Measurements from ENCODE around the gene PLIN1.

Gene PLIN1

DNA sequence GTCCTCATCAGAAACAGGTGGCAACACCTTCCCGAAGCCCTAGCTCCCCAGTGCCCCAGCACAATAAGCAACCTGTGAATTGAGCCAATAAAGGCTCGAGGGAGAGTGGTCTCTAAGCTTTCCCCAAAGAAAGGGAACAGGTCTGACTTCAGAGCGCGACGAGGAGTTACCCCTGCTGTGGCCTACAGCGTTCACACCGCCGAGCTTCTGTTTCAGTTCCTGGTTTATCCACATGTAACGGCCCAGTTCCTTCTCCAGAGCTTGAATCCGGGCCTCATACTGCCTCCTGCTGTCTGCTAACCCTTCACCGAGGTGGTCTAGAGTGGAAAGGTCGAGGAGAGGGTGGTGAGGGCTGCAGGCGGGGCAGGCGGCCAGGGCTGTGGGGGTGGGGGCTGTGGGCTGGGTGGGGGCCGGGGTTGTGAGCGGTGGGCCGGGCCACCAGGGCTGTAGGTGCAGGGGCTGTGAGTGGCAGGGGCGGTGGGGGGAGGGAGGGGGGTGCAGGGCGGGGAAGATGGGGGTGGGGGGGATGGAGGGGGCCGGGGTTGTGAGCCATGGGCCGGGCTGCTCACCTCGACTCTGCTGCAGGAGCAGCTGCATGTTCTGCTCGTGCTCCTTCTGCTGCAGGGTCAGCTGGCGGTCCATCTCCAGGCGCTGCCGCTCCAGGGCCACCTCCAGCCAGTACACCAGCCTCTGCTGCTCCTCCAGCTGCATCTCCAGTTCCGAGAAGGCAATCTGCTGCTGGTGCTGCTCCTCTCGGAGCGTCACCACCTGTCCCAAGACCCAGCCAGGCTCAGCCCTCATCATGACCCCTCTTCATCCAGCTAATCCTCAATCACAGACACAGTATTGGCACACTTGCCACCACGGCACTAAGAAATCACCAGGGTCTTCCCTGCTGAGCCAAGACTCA lies 50.1 kb downstream of the PLIN1 start:
- no peak for DNase-seq (ENCODE audit: low read depth in 3 of 3)

DNA sequence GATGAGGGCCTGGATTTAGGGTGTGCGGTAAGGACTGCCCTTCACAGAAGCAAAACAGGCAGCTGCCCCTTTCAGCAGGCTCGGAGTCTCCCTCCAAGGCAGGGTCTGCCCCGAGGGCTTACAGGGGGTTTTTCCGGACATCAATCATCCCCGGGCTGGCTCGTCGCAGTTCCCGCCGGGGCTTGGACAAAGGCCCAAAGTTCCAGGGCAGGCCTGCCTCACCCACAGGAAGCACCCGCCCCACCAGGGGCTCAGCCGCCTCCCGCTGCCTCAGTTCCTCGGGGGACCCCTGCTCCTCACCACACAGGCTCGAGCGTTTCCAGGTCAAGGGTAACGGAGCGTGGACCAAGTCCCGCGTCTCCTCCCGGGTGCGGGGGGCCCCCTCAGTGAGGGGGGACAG lies 50.9 kb downstream of the PLIN1 start:
- no peak for DNase-seq (ENCODE audit: low read depth in 3 of 3)

DNA sequence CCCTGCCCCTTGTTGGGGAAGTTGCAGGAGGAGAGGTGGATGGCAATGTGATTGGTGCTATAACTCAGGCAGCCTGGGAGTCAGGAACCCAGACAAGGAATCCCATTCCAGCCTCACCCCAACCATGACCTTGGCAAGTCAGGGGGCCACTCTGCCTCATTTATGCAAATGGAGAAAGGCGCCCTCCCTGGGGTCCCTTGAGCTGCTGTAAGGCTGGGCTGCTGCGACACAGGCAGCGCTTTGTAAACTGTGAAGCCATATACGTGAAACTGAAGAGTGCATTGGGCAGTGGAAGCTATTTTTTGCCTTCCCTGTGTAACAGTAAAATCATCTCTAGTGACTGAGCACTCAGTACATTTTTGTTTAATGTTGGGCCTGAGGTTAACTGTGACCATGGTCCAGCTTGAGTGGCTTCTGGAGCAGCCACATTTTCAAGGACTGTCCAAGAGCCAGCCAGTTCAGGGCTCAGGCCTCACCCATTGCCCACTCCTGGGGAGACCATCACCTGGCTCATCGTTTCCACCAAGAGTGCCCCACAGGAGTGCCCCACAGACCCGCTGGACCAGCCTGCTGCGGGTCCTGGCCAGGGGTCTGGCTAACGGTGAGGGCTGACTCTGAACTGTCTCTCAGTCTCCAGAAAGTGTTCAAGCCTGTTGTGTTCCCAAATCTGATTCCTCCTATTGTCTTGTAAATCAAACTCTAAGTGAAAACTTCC lies 51.8 kb downstream of the PLIN1 start:
- no peak for DNase-seq (ENCODE audit: low read depth in 3 of 3)

GRCh38 chr15:89625716-89626115 lies 53.5 kb downstream of the PLIN1 start:
- no peak for DNase-seq (ENCODE audit: low read depth in 3 of 3)

- no peak for DNase-seq (ENCODE audit: low read depth in 3 of 3)
Observed at GRCh38 chr15:89623165-89623564, 56.0 kb downstream of the PLIN1 start.

GRCh38 chr15:89621547-89621946 lies 57.6 kb downstream of the PLIN1 start:
- no peak for DNase-seq (ENCODE audit: low read depth in 3 of 3)

DNA sequence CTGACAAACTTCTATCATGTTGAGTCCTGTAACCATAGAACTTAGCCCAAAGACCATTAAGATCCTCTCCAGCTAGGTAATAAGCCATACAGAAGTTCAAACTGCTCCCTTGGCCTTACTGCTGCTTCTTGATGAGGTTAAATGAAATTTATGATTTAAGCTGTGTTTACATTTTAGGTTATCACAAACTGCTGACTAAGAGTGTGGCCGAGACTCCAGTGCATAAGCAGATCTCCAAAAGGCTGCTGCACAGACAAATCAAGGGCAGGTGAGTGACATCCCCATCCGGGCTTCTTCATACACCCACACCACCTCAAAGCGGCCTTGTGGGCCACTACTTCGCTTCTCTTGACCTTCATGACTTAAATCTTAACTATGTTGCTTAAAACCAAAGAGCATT lies 62.9 kb downstream of the PLIN1 start:
- DNase-seq (ENCODE audit: low read depth in 3 of 3) = no peak

DNA sequence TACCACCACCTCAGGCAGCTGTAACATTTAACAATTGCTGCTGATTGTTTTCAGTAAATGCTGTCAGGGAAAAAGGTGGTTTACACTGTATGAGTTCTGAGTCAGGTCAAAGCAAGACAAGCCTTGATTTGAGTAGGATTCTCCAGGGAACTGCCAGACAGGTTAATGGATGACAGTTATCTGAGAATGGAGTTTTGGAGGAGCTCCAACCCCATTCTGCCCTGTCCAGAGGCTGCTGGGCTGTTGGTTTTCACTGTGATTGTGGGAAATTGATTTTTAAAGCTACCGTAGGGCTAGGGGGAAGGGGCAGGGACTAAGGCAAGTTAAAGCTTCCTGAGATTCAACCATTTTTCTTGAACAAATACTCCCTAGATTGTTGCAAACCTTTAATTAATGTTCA lies 64.0 kb downstream of the PLIN1 start:
- no peak for DNase-seq (ENCODE audit: low read depth in 3 of 3)
